Neural progenitor cell (in vitro differentiated cells): Measurements from ENCODE around the gene RNF133.

Experiments used
- CTCF ChIP-seq: fragments of 200-600 bp; sonication (generic); IDR thresholded peaks from 2 replicates; pipeline ENCODE4 v1.5.1; 2017; ENCODE audit warnings: antibody characterized with exemption, mild to moderate bottlenecking
- EZH2 ChIP-seq: fragments of 200-600 bp; sonication (generic); IDR thresholded peaks from 2 replicates; pipeline ENCODE4 v1.6.1; 2017; ENCODE audit warnings: antibody characterized with exemption, mild to moderate bottlenecking, moderate library complexity
- EZH2phosphoT487 ChIP-seq: fragments of 200-600 bp; sonication (generic); IDR thresholded peaks from 2 replicates; pipeline ENCODE4 v1.6.1; 2017; ENCODE audit warnings: antibody characterized with exemption

GRCh38 chr7:122677149-122677548 is 21.8 kb downstream of the RNF133 start:
- TF ChIP-seq CTCF, result no peak
- TF ChIP-seq EZH2, result no peak
- TF ChIP-seq EZH2phosphoT487, result no peak
